Neural cell (in vitro differentiated cells): ENCODE results near the gene BCOR.

Experiments used
- CTCF ChIP-seq: fragments of 450-650 bp; IDR thresholded peaks from 2 replicates; pipeline ENCODE4 v1.5.1; 2014; ENCODE audit warnings: antibody characterized with exemption, mild to moderate bottlenecking, moderate library complexity; ENCODE audit not compliant: poor library complexity, severe bottlenecking
- EP300 ChIP-seq: fragments of 450-650 bp; conservative IDR thresholded peaks from 2 replicates; pipeline ENCODE4 v1.6.1; 2014; ENCODE audit warnings: antibody characterized with exemption, mild to moderate bottlenecking, moderate library complexity; ENCODE audit not compliant: poor library complexity, severe bottlenecking
- RAD21 ChIP-seq: fragments of 450-650 bp; conservative IDR thresholded peaks from 2 replicates; pipeline ENCODE4 v1.6.1; 2014; ENCODE audit warnings: antibody characterized with exemption, mild to moderate bottlenecking, moderate library complexity
- SMC3 ChIP-seq: fragments of 450-650 bp; conservative IDR thresholded peaks from 2 replicates; pipeline ENCODE4 v1.6.1; 2014; ENCODE audit warnings: antibody characterized with exemption, mild to moderate bottlenecking, moderate library complexity; ENCODE audit not compliant: poor library complexity

GRCh38 chrX:40116925-40117324, 19.2 kb upstream of the BCOR start:
- TF ChIP-seq EP300 (no peak), CTCF (no peak), SMC3 (no peak), RAD21 (no peak)
